NCI-H2029 treated with DMSO at 0.1 percent for 48 hours (cell line): Measurements from ENCODE around the gene KRTAP4-6.
"Not testable (repeated sequence)": the region's sequence is repeated elsewhere in the genome, so short reads cannot be mapped to it uniquely, and the experiment has no call there.

ENCODE experiments used
- DNase-seq: peaks from one replicate; lab custom pipeline; 2025; lab: John Stamatoyannopoulos, UW

KRTAP4-6 gene

GRCh38 chr17:41105347-41105746, 35.0 kb downstream of the KRTAP4-6 start, which contains the start of gene KRTAP4-9:
Gene KRTAP4-9, plus strand, starts transcription at chr17:41105389. Its CDS starts 0 bp downstream, at chr17:41105389.
- DNase-seq, result not testable (repeated sequence)

GRCh38 chr17:41104386-41105038, 35.8 kb downstream of the KRTAP4-6 start:
- not testable (repeated sequence) for DNase-seq

GRCh38 chr17:41103896-41104295, 36.4 kb downstream of the KRTAP4-6 start:
- DNase-seq, result no peak

DNA sequence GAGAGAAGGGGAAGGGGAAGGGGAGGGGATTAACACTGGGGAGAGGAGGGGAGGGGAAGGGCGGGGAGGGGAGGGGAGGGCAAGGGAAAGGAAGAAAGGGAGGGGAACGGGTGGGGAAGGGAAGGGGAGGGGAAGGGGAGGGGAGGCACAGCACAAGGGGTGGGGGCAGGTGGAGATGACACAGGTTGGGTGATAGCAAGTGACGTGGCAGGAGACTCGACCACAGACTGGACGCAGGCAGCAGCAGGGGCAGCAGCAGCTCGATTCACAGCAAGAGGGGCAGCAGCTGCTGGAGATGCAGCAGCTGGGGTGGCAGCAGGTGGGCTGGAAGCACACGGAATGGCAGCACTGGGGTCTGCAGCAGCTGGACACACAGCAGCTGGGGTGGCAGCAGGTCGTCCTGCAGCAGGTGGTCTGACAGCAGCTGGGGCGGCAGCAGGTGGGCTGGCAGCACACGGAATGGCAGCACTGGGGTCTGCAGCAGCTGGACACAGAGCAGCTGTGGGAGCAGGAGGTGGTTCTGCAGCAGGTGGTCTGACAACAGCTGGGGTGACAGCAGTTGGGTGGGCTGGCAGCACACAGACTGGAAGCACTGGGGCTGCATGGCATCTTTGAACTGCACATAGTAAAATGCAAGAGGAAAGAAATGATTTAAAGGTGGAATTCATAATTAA, 38.6 kb downstream of the KRTAP4-6 start, which contains the start of gene KRTAP4-16:
Gene KRTAP4-16 (minus strand): TSS at position 624 of the 674 bp plus-strand sequence. CDS start 0 bp downstream, at position 624.
- DNase-seq, result no peak

DNA sequence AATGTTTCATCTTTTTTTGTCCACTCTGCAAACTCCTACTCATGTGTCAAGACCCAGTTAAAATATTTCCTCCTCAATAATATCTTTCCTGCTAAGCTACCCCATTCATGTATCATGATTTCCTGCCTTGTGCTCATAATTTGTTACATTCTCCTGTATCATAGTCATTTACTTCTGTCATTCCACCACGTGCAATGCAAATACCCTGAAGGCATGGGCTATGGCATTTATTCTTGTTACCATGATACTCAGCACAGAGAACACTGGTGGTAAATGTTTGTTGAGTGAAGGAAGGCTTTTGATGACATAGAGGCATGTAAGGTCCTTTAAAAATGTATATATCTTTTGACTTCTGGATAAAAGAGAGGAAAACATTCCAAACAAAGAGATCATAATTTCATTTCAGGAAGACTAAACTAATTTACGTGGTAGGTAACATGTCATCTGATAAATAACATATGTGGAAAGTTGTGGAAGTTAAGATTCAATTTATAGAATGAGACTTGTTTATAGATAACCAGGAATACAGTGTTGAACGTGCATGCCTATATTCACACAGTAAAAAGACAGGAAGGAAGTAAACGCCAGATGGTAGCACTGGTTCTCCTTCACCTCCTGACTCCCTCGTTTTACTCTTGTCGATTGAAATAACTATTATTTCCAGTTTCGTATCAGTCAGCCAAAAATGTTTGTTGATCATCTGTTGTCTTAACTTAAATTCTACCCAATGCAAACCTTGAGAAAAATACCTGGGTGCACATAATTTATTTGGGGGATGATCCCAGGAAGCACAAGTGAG, 40.5 kb downstream of the KRTAP4-6 start:
- not testable (repeated sequence) for DNase-seq

DNA sequence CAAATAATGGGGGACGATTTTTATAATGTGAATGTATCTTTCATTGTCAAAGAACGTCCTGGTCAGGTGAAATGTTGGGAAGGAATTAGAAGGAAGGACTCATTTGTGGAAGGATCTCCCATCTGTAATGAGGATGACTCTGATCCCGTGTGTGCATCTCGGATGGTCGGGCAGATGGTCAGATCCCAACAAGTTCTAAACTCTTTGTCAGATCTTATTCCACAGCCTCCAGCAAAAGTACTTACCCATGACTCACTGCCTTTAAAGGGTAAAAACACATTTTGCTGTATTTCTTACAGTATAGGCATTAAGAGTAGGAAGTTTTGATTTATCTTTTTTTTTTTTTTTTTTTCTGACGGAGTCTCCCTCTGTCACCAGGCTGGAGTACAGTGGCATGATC, 41.9 kb downstream of the KRTAP4-6 start:
- no peak for DNase-seq

- DNase-seq, result no peak
These were observed 42.3 kb downstream of the KRTAP4-6 start, which contains the start of gene KRTAP4-8 for GRCh38 chr17:41098042-41098441. Gene KRTAP4-8, minus strand, starts transcription at chr17:41098142. Its CDS starts 58 bp downstream, at chr17:41098084.

DNA sequence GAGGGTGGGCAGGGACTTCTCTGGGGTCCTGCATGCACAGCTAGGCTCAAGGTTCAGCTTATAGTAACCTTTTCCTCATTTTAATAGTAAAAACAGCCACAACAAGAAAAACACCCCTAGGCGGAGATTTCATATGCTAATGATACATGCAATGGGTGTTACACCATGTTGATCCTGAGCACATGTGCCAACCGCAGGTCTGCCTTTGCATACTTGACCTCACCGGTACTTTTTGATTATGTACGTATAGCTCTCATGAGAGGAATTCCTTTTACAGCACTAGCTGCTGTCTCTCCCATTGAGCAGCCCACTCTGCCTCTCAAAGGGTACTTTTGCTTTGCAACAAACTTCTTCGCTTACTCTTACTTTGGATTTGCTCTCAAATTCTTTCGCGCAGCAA, 44.3 kb downstream of the KRTAP4-6 start:
- no peak for DNase-seq
